ENCODE data around the gene GPR137. TPM values are rescaled to one million over a fixed set of nuclear protein-coding genes. Genes with fewer than 3 reads are reported as not detected.

The GPR137 gene
- total and polyA plus RNA-seq, 12 donors, result 16.4 to 43.0 (median 24.3) TPM

- H3K27ac ChIP-seq, result peak overlapping the region; percentile 91 to 100 (median 98)
- peaks cover 8 to 57% (median 38%) of the 10 kb centered on the region in 9 donors for H3K4me1 ChIP-seq
- no peak for DNase-seq
- peak in 1 of 9 donors; percentile 13 for TF ChIP-seq CTCF (IDR thresholded peaks at IDR 0.05)
- intact Hi-C loops (cut with DNase I), result loop anchor here in 6 of 10 donors (1.0 to 5.0 kb wide), 3 partner anchors 11 to 41 kb away; partner anchors contain the start of genes RPS6KA4 (in 4 of the 6) and ESRRA (in 1 of the 6)
- H3K27me3 ChIP-seq, result no peaks in the 10 kb centered on the region
- H3K36me3 ChIP-seq, result peaks cover 0 to 49% (median 19%) of the 10 kb centered on the region in 9 donors
- peak in 2 of 8 donors; percentile 0 to 3 for ATAC-seq
- H3K9me3 ChIP-seq, result no peaks in the 10 kb centered on the region
- H3K4me3 ChIP-seq, result peak overlapping the region; percentile 45 to 94 (median 81)
- WGBS, 2 donors, result 7 to 9% methylated on average over 32 of the region's 32 CpGs
These were observed 31.1 kb downstream of the GPR137 start for GRCh38 chr11:64316672-64317324.

GRCh38 chr11:64317325-64317960 is 31.8 kb downstream of the GPR137 start, which contains the start of gene TRMT112:
Gene TRMT112 (minus strand): TSS chr11:64317559. CDS start chr11:64317526, 33 bp downstream.
- Histone ChIP-seq H3K4me1 (peaks cover 8 to 53% (median 37%) of the 10 kb centered on the region in 9 donors), H3K36me3 (peaks cover 0 to 55% (median 19%) of the 10 kb centered on the region in 9 donors), H3K27ac (peak within 1 kb of the TSS; percentile 91 to 100 (median 98)), H3K9me3 (no peaks in the 10 kb centered on the region), H3K27me3 (no peaks in the 10 kb centered on the region), H3K4me3 (peak within 1 kb of the TSS; percentile 45 to 94 (median 82))
- whole genome bisulfite sequencing, 2 donors, result 0% methylated on average over 43 of the region's 43 CpGs
- no peak for TF ChIP-seq CTCF (IDR thresholded peaks at IDR 0.05)
- ATAC-seq (peak; percentile 78 to 93 (median 88)), DNase-seq (peak; percentile 91 to 98)
- intact Hi-C loops (cut with DNase I), result loop anchor here in 6 of 10 donors (1.0 to 5.0 kb wide), 3 partner anchors 12 to 40 kb away; partner anchors contain the start of genes RPS6KA4 (in 4 of the 6) and ESRRA (in 1 of the 6)

DNA sequence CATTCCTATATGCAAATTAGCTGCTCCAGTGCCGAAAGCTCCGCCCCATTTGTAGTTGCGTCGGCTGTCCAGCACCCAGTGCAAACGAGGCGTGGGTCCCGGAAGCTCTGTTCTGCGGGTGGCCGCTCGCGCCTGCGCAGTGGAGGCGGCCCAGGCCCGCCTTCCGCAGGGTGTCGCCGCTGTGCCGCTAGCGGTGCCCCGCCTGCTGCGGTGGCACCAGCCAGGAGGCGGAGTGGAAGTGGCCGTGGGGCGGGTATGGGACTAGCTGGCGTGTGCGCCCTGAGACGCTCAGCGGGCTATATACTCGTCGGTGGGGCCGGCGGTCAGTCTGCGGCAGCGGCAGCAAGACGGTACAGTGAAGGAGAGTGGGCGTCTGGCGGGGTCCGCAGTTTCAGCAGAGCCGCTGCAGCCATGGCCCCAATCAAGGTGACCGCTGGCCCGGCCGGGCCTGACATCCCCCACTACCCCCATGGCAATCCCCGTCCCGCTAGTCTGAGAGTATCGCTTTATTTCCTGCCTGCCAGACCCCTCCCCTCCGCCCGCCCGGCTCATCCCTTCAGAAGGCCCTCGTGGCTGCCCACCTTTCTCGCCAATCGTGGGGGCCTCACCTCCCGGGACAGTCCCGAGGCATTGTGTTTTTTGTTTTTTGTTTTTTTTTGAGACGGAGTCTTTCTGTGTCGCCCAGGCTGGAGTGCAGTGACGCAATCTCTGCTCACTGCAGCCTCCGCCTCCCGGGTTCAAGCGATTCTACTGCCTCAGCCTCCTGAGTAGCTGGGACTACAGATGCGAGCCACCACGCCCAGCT is 32.5 kb downstream of the GPR137 start, which contains the start of gene PRDX5:
PRDX5 (plus strand) TSS at position 161 of the 805 bp plus-strand sequence; CDS start at position 256, 95 bp downstream.
- peak in 7 of 9 donors; percentile 34 to 71 (median 55) for TF ChIP-seq CTCF (IDR thresholded peaks at IDR 0.05)
- DNase-seq (peak; percentile 96 to 97), ATAC-seq (peak; percentile 87 to 96 (median 93))
- Histone ChIP-seq H3K4me1 (peaks cover 5 to 46% (median 31%) of the 10 kb centered on the region in 9 donors), H3K9me3 (no peaks in the 10 kb centered on the region), H3K27me3 (no peaks in the 10 kb centered on the region), H3K36me3 (peaks cover 0 to 62% (median 19%) of the 10 kb centered on the region in 9 donors), H3K4me3 (peak within 1 kb of the TSS; percentile 45 to 94 (median 82)), H3K27ac (peak within 1 kb of the TSS; percentile 91 to 100 (median 98))
- 0% methylated on average over 59 to 61 of the region's 61 CpGs for WGBS, 2 donors
- intact Hi-C loops (cut with DNase I), result loop anchor here in 7 of 10 donors (1.0 to 5.0 kb wide), 5 partner anchors 13 to 39 kb away; partner anchors contain the start of genes RPS6KA4 (in 4 of the 7) and ESRRA (in 1 of the 7)

All from heart right ventricle (tissue), 16 donors.